ENCODE results near the gene LRRC2. TPM values are rescaled to one million over a fixed set of nuclear protein-coding genes. Genes with fewer than 3 reads are reported as not detected.

LRRC2 gene
- total RNA-seq, 1 experiment from 2014 or later = 2.6 TPM

- Histone ChIP-seq H2AK5ac (ENCODE audit: insufficient read length, low read length) (no peak overlapping the region), H2AFZ (ENCODE audit: low read length) (no peak overlapping the region), H2BK15ac (ENCODE audit: low read depth, low read length) (no peak overlapping the region), H3T11ph (ENCODE audit: low read length) (no peak overlapping the region), H3K56ac (ENCODE audit: insufficient read length, low read depth, low read length) (no peak overlapping the region), H3K4ac (ENCODE audit: low read depth, low read length) (no peak overlapping the region), H2BK120ac (ENCODE audit: low read depth, low read length, poor library complexity, severe bottlenecking) (no peak overlapping the region), H4K20me1 (ENCODE audit: control insufficient read depth, insufficient read depth, insufficient read length) (no peaks in the 10 kb centered on the region), H3K79me2 (ENCODE audit: insufficient read depth, low read length) (no peaks in the 10 kb centered on the region), H4K91ac (ENCODE audit: insufficient read length, low read depth, low read length) (no peak overlapping the region), H3K23ac (ENCODE audit: insufficient read length, low read depth, low read length) (no peak overlapping the region), H2BK20ac (ENCODE audit: low read depth, low read length, poor library complexity, severe bottlenecking) (no peak overlapping the region), H4K5ac (ENCODE audit: insufficient read length, low read depth, low read length) (no peak overlapping the region), H3K14ac (ENCODE audit: insufficient read depth, low read length) (no peak overlapping the region; the same call in 1 of the 2 replicates), H3K18ac (ENCODE audit: insufficient read length, low read depth, low read length) (no peak overlapping the region), H2BK5ac (ENCODE audit: insufficient read length, low read length) (no peak overlapping the region), H3K9ac (ENCODE audit: extremely low read depth, insufficient read length, low read length) (no peak overlapping the region), H3K27me3 (ENCODE audit: insufficient read depth, low read length) (no peaks in the 10 kb centered on the region; the same call in 1 of the 2 replicates), H3K4me2 (ENCODE audit: insufficient read depth, insufficient read length, low read length) (no peak overlapping the region), H3K27ac (ENCODE audit: insufficient read length, low read depth, low read length) (no peak overlapping the region), H2BK12ac (ENCODE audit: insufficient read length, low read depth, low read length) (no peak overlapping the region), H3K4me1 (ENCODE audit: insufficient read depth, low read length) (no peaks in the 10 kb centered on the region), H3K79me1 (ENCODE audit: insufficient read depth, low read depth, low read length, poor library complexity, severe bottlenecking) (no peaks in the 10 kb centered on the region), H3K23me2 (ENCODE audit: insufficient read length, low read depth, low read length, poor library complexity, severe bottlenecking) (no peaks in the 10 kb centered on the region), H4K8ac (replicated peaks; ENCODE audit: insufficient read length, low read depth, low read length) (no peak overlapping the region), H3K9me3 (ENCODE audit: control insufficient read depth, low read depth, low read length) (no peaks in the 10 kb centered on the region)
- H3K36me3 Mint-ChIP-seq (ENCODE audit: insufficient read depth in 1 of 3, low read depth in 3 of 3) = no peaks in the 10 kb centered on the region
- peaks cover 17% of the 10 kb centered on the region for H3K27me3 Mint-ChIP-seq (ENCODE audit: low read depth)
- H3K27ac Mint-ChIP-seq = no peak overlapping the region
- H3K4me1 Mint-ChIP-seq = peaks cover 0 to 4% of the 10 kb centered on the region in 2 experiments; a peak in 2 of 4 replicates
- H3K4me3 Mint-ChIP-seq = no peak overlapping the region
- peak; percentile 9 for DNase-seq
- TF ChIP-seq CTCF (conservative IDR thresholded peaks at IDR 0.05) = no peak
- no peaks in the 10 kb centered on the region for H3K9me3 Mint-ChIP-seq
Measured at GRCh38 chr3:46466273-46466672, 99.8 kb downstream of the LRRC2 start.

Other genes starting within 250 kb of the LRRC2 start
- not detected in 2 replicates for gene CCR2, start 212.2 kb downstream of the LRRC2 start, total RNA-seq (2021)
- gene CCR5, start 195.4 kb downstream of the LRRC2 start, total RNA-seq (2021) = not detected in 2 replicates
- gene CCRL2, start 159.0 kb downstream of the LRRC2 start, total RNA-seq (2021) = not detected in 2 replicates
- gene LTF, start 101.4 kb downstream of the LRRC2 start, total RNA-seq (2021) = not detected in 2 replicates
- not detected in 2 replicates for gene RTP3, start 68.3 kb downstream of the LRRC2 start, total RNA-seq (2021)
- gene FAM240A, start 46.2 kb upstream of the LRRC2 start, total RNA-seq (2021) = 0.11 TPM in 1 of 2 replicates, not detected in the other
- 4.9 and 5.0 TPM in 2 replicates for gene ALS2CL, start 127.4 kb upstream of the LRRC2 start, total RNA-seq (2021)
- 0.63 and 0.66 TPM in 2 replicates for gene TMIE, start 135.1 kb upstream of the LRRC2 start, total RNA-seq (2021)
- gene PRSS50, start 151.6 kb upstream of the LRRC2 start, total RNA-seq (2021) = 0.24 and 0.59 TPM in 2 replicates